IMR-90 (cell line): ENCODE measurements around the gene FGGY. TPM values are rescaled to one million over a fixed set of nuclear protein-coding genes. Genes with fewer than 3 reads are reported as not detected.
A peak's percentile ranks its signal among the peaks of the same experiment; 100 is the strongest.

ENCODE experiments used
- ATAC-seq: fragments of 200-7000 bp; cut with Tn5 transposase; 2 replicates; pipeline ENCODE4 v1.9.1; 2020; ENCODE audit warnings: low read depth, mild to moderate bottlenecking, moderate library complexity
- BruUV-seq: library from RNA; stranded (reverse); fragments of 400-500 nt; replicated peaks from 2 replicates; lab custom pipeline; 2021; lab: Mats Ljungman, UMichigan
- CTCF ChIA-PET: fragments of 300-600 bp; formaldehyde crosslinking; extraction: SDS; loops from one replicate; lab custom pipeline; 2021; ENCODE audit warnings: antibody characterized with exemption; lab: Yijun Ruan, JAX
- POLR2A ChIA-PET: fragments of 300-600 bp; sonication (Branson Sonifier 250); formaldehyde crosslinking; loops from one replicate; lab custom pipeline; 2022; ENCODE audit warnings: antibody characterized with exemption; ENCODE audit not compliant: unreplicated experiment; lab: Charles Lee
- DNase-seq: peaks from one replicate; pipeline ENCODE4 v3.0.0; 2013
- H2AFZ ChIP-seq: replicated peaks from 2 replicates; pipeline ENCODE3; 2013; ENCODE audit warnings: low read length, mild to moderate bottlenecking; ENCODE audit not compliant: poor library complexity
- H2AK5ac ChIP-seq: 2 replicates; pipeline ENCODE4 v1.6.1; 2013; ENCODE audit warnings: low read depth, low read length, inconsistent platforms
- H2AK9ac ChIP-seq: replicated peaks from 2 replicates; pipeline ENCODE3; 2013; ENCODE audit warnings: mild to moderate bottlenecking, low read depth, low read length, moderate library complexity; ENCODE audit not compliant: poor library complexity
- H2BK120ac ChIP-seq: 2 replicates; pipeline ENCODE4 v1.6.1; 2013; ENCODE audit warnings: low read depth, low read length, inconsistent platforms
- H2BK15ac ChIP-seq: 3 replicates; pipeline ENCODE4 v1.6.1; 2013; ENCODE audit warnings: low read depth, low read length, inconsistent platforms
- H2BK20ac ChIP-seq: 2 replicates; pipeline ENCODE4 v1.6.1; 2013; ENCODE audit warnings: low read depth, mild to moderate bottlenecking, inconsistent platforms, low read length, moderate library complexity
- H2BK5ac ChIP-seq: 2 replicates; pipeline ENCODE4 v1.6.1; 2013; ENCODE audit warnings: mild to moderate bottlenecking, low read depth, low read length, inconsistent platforms; ENCODE audit not compliant: poor library complexity, severe bottlenecking
- H3K14ac ChIP-seq: replicated peaks from 2 replicates; pipeline ENCODE4 v1.6.1; 2013; ENCODE audit warnings: low read depth, low read length, inconsistent platforms
- H3K18ac ChIP-seq: 2 replicates; pipeline ENCODE4 v1.6.1; 2013; ENCODE audit warnings: low read depth, low read length, control low read depth
- H3K23ac ChIP-seq: 2 replicates; pipeline ENCODE4 v1.6.1; 2013; ENCODE audit warnings: low read depth, low read length, inconsistent platforms
- H3K27ac ChIP-seq: 2 replicates; pipeline ENCODE4 v1.5.1; 2013; ENCODE audit warnings: mild to moderate bottlenecking, control low read depth, low read length; ENCODE audit not compliant: insufficient read depth
- H3K27me3 ChIP-seq: 2 replicates; pipeline ENCODE4 v1.6.1; 2013; ENCODE audit warnings: low read length; ENCODE audit not compliant: control insufficient read depth, insufficient read depth
- H3K36me3 ChIP-seq: 2 replicates; pipeline ENCODE4 v1.6.1; 2013; ENCODE audit warnings: low read length, mixed read lengths; ENCODE audit not compliant: control insufficient read depth, insufficient read depth
- H3K4ac ChIP-seq: 2 replicates; pipeline ENCODE4 v1.6.1; 2013; ENCODE audit warnings: low read depth, low read length, inconsistent platforms
- H3K4me1 ChIP-seq: 2 replicates; pipeline ENCODE4 v1.6.1; 2013; ENCODE audit warnings: low read length, mixed read lengths; ENCODE audit not compliant: control insufficient read depth, insufficient read depth
- H3K4me2 ChIP-seq: 2 replicates; pipeline ENCODE4 v1.6.1; 2013; ENCODE audit warnings: low read depth, mild to moderate bottlenecking, control low read depth, low read length, moderate library complexity
- H3K4me3 ChIP-seq: 2 replicates; pipeline ENCODE4 v1.5.1; 2013; ENCODE audit warnings: low read depth, mild to moderate bottlenecking, control low read depth, low read length, moderate library complexity; ENCODE audit not compliant: insufficient read depth
- H3K56ac ChIP-seq: 2 replicates; pipeline ENCODE4 v1.6.1; 2013; ENCODE audit warnings: low read length, inconsistent platforms; ENCODE audit not compliant: insufficient read depth; ENCODE audit errors: extremely low read depth
- H3K79me1 ChIP-seq, 2 experiments: 2 replicates each; pipeline ENCODE4 v1.6.1; 2013; ENCODE audit warnings: low read length in 2 of 2, inconsistent platforms in 1 of 2, low read depth in 1 of 2
- H3K9ac ChIP-seq: 2 replicates; pipeline ENCODE4 v1.6.1; 2013; ENCODE audit warnings: low read depth, low read length, control low read depth
- H3K9me1 ChIP-seq: 2 replicates; pipeline ENCODE4 v1.6.1; 2013; ENCODE audit warnings: low read length, inconsistent platforms; ENCODE audit not compliant: insufficient read depth
- H3K9me3 ChIP-seq: 2 replicates; pipeline ENCODE4 v1.6.1; 2013; ENCODE audit warnings: low read length; ENCODE audit not compliant: control insufficient read depth, insufficient read depth
- H4K20me1 ChIP-seq: 2 replicates; pipeline ENCODE4 v1.6.1; 2013; ENCODE audit warnings: low read length, inconsistent platforms; ENCODE audit not compliant: insufficient read depth
- H4K5ac ChIP-seq: 2 replicates; pipeline ENCODE4 v1.6.1; 2013; ENCODE audit warnings: mild to moderate bottlenecking, low read depth, low read length, control low read depth
- H4K8ac ChIP-seq, 2 experiments: 2 replicates each; pipeline ENCODE4 v1.6.1; 2013; ENCODE audit warnings: low read depth in 2 of 2, low read length in 2 of 2, control low read depth in 1 of 2, inconsistent platforms in 1 of 2
- H4K91ac ChIP-seq: 2 replicates; pipeline ENCODE4 v1.6.1; 2013; ENCODE audit warnings: low read depth, low read length, inconsistent platforms; ENCODE audit not compliant: insufficient read depth
- BHLHE40 ChIP-seq: fragments of 150-350 bp; IDR thresholded peaks from 2 replicates; pipeline ENCODE4 v1.6.1; 2016; ENCODE audit warnings: mild to moderate bottlenecking, low read depth, low read length
- FOS ChIP-seq: fragments of 150-350 bp; IDR thresholded peaks from 2 replicates; pipeline ENCODE4 v1.6.1; 2016; ENCODE audit warnings: low read depth, low read length
- WGBS, 2 experiments: methylation state at CpG; one replicate each; pipeline versions ENCODE4 v1.1.5 to v1.1.7; 2013; ENCODE audit warnings: missing lambda C conversion rate in 2 of 2; ENCODE audit not compliant: insufficient read length in 1 of 2; ENCODE audit errors: extremely low coverage in 2 of 2; 5-methylcytosine and 5-hydroxymethylcytosine counted together
- dilution Hi-C: fragments of 300-500 bp; cut with HindIII; formaldehyde crosslinking; loops from one replicate; pipeline ENCODE4 v1.14.3; 2018; ENCODE audit warnings: low sequenced_read_pairs; ENCODE audit not compliant: unreplicated experiment
- in situ Hi-C: fragments of 300-500 bp; cut with MboI; formaldehyde crosslinking; loops from 3 replicates; pipeline ENCODE4 v1.14.3; 2019; ENCODE audit warnings: low sequenced_read_pairs, inconsistent platforms, mixed read lengths
- intact Hi-C: fragments of 100-400 bp; cut with micrococcal nuclease; formaldehyde crosslinking; loops from 2 replicates; pipeline ENCODE4 v1.10.0; 2022
- polyA plus RNA-seq, 3 experiments: library from polyadenylated mRNA; depleted of rRNA; stranded (reverse); fragments of >200 nt; gene quantifications; 2 replicates each; pipeline ENCODE4 v1.2.3, GENCODE V29; 2012; ENCODE audit warnings: low replicate concordance in 1 of 3
- total RNA-seq: library from RNA; depleted of rRNA; stranded (reverse); fragments of >200 nt; gene quantifications from 2 replicates; pipeline ENCODE4 v1.2.3, GENCODE V29; 2012
- TF ChIP-seq, protein P1 (sequence below): fragments of 150-350 bp; IDR thresholded peaks from 2 replicates; pipeline ENCODE4 v1.6.1; 2017; ENCODE audit warnings: mild to moderate bottlenecking, antibody characterized with exemption, low read length, low read depth

Gene FGGY
- total and polyA plus RNA-seq, 2 of the 4 experiments (the other 2 are of a cell fraction): 5.6 to 14.0 TPM

DNA sequence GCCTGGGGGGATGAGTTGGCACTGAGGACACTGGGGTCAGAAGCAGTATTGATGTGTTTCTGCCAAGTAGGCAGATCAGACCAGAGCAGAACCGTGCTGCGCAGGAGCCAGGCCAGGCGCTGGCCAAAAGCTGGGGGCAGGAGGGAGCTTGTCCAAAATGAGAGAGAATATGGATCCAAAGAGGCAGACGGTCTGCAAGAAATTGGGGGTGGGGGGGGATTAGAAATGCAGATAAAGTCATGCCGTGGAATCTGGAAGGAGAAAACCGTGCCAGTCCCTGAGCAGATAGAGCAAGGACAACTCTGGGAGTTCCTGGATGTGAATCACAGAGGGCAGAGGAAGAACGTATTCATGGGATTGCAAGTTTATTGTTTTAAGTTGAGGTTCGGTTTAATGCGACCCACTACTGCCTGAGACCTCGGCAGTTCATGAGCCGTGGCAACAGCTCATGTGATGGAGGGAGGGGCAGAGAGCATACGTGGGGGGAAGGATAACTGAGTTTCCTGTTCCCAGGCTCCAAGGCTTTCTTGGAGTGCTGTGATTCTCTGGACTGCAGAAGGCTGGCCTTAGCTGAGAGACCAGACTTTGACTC lies 224.0 kb downstream of the FGGY start (continued):
- TF ChIP-seq, protein P1, sequence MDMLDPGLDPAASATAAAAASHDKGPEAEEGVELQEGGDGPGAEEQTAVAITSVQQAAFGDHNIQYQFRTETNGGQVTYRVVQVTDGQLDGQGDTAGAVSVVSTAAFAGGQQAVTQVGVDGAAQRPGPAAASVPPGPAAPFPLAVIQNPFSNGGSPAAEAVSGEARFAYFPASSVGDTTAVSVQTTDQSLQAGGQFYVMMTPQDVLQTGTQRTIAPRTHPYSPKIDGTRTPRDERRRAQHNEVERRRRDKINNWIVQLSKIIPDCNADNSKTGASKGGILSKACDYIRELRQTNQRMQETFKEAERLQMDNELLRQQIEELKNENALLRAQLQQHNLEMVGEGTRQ: peak; percentile 73

DNA sequence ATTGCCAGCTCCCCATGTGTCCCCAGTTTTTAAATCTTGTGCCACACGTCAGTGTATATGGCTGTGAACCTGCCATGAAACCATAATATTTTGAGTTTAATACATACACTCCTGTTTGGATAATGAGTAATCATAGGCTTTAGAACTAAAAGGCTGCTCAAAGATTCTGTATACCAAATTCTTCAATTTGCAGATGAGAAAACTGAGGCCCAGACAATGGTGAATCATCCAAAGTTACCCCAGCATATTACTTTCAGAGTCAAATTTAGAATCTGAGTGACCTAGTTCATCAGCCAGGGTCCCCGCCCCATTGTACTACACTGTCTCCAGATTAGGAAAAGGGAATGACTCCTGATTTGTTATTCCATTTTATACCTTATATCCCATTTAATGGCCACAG lies 224.6 kb downstream of the FGGY start:
- H2BK5ac ChIP-seq: peak overlapping the region; percentile 22
- H3K36me3 ChIP-seq: no peaks in the 10 kb centered on the region
- in situ Hi-C loops (no loop called here), intact Hi-C loops (no loop called here), dilution Hi-C loops (no loop called here)
- H3K18ac ChIP-seq: peak overlapping the region; percentile 2; the same call in 1 of the 2 replicates
- H3K27me3 ChIP-seq: no peaks in the 10 kb centered on the region
- peak overlapping the region; percentile 50 for H2BK120ac ChIP-seq
- no peak overlapping the region for H3K14ac ChIP-seq
- no CpG with 5 or more reads among the region's 2 CpGs for WGBS, 2 experiments
- H4K5ac ChIP-seq: 0 out of 2 replicates have a peak overlapping the region, but pooled peaks have one; percentile 19
- CTCF ChIA-PET: interaction anchor here (0.6 kb wide), 1 partner anchor 146 kb away, joined by 3 read pairs; no protein-coding TSS in a partner anchor
- peaks cover 5% of the 10 kb centered on the region for H3K4me1 ChIP-seq
- peak; percentile 70 for ATAC-seq
- H3K9ac ChIP-seq: no peak overlapping the region
- H2AFZ ChIP-seq: peak overlapping the region; percentile 15
- H3K23ac ChIP-seq: no peak overlapping the region; the same call in 1 of the 2 replicates
- H3K4me3 ChIP-seq: no peak overlapping the region
- no peaks in the 10 kb centered on the region for H3K79me1 ChIP-seq
- H3K4me2 ChIP-seq: peak overlapping the region; percentile 2
- H3K9me3 ChIP-seq: no peaks in the 10 kb centered on the region
- H2AK5ac ChIP-seq: no peak overlapping the region
- TF ChIP-seq FOS (peak; percentile 59), BHLHE40 (no peak; the same call in 1 of the 2 replicates)
- peak overlapping the region; percentile 55; the same call in 1 of the 3 replicates for H2BK15ac ChIP-seq
- H3K27ac ChIP-seq: peak overlapping the region; percentile 79
- H3K56ac ChIP-seq: no peak overlapping the region; the same call in 1 of the 2 replicates
- H2BK20ac ChIP-seq: no peak overlapping the region
- POLR2A ChIA-PET: no interaction called here
- BruUV-seq: no TSS peak
- DNase-seq: peak; percentile 78
- H3K4ac ChIP-seq: peak overlapping the region; percentile 94
- no peak overlapping the region for H4K91ac ChIP-seq
- H3K9me1 ChIP-seq: no peaks in the 10 kb centered on the region
- no peak overlapping the region for H2AK9ac ChIP-seq
- peak overlapping the region in 1 of 2 experiments; percentile 86; a peak in 1 of 4 replicates for H4K8ac ChIP-seq
- H4K20me1 ChIP-seq: no peaks in the 10 kb centered on the region
